Right lobe of liver (tissue), 6 donors: Measurements from ENCODE around the gene SEL1L. TPM values are rescaled to one million over a fixed set of nuclear protein-coding genes. Genes with fewer than 3 reads are reported as not detected.

ENCODE experiments used
- ATAC-seq, 4 donors: fragments of 200-7000 bp; cut with Tn5 transposase; one replicate each; pipeline ENCODE4 v1.9.1; 2020; ENCODE audit warnings: mild to moderate bottlenecking in 4 of 4, moderate library complexity in 4 of 4
- DNase-seq, 3 donors: peaks; one replicate each; pipeline ENCODE4 v3.0.0-alpha.2; 2020
- H3K27ac ChIP-seq, 3 donors: fragments of 200-600 bp; one replicate each; pipeline ENCODE4 v1.8.0; 2022
- H3K27me3 ChIP-seq, 2 donors: fragments of 200-600 bp; one replicate each; pipeline ENCODE4 v1.8.0; 2022
- H3K36me3 ChIP-seq, 4 donors: fragments of 200-600 bp; sonication (generic) in 1 of 4; one replicate each; pipeline versions ENCODE4 v1.5.1 to v1.8.0; 2017 to 2022; ENCODE audit warnings: control low read depth in 1 of 4
- H3K4me1 ChIP-seq, 4 donors: fragments of 200-600 bp; sonication (generic) in 1 of 4; one replicate each; pipeline versions ENCODE4 v1.5.1 to v1.8.0; 2017 to 2022; ENCODE audit warnings: control low read depth in 1 of 4
- H3K4me3 ChIP-seq, 3 donors: fragments of 200-600 bp; one replicate each; pipeline ENCODE4 v1.8.0; 2022
- H3K9me3 ChIP-seq, 4 donors: fragments of 200-600 bp; sonication (generic) in 1 of 4; one replicate each; pipeline versions ENCODE4 v1.5.1 to v1.8.0; 2017 to 2022; ENCODE audit warnings: control low read depth in 1 of 4
- CTCF ChIP-seq, 4 donors: fragments of 200-600 bp in 3 of 4; fragments of 450-650 bp in 1 of 4; IDR thresholded peaks; one replicate each; pipeline versions ENCODE4 v1.5.1 to v1.8.0; 2016 to 2022; ENCODE audit warnings: antibody characterized with exemption in 4 of 4, mild to moderate bottlenecking in 2 of 4
- POLR2A ChIP-seq: fragments of 450-650 bp; IDR thresholded peaks from one replicate; pipeline ENCODE4 v1.6.1; 2017; ENCODE audit warnings: antibody characterized with exemption, mild to moderate bottlenecking
- WGBS: methylation state at CpG from one replicate; pipeline ENCODE4 v1.1.6; 2018; ENCODE audit warnings: low coverage, low lambda C conversion rate; ENCODE audit not compliant: insufficient coverage; ENCODE audit errors: missing lambda C conversion rate; 5-methylcytosine and 5-hydroxymethylcytosine counted together
- intact Hi-C, 2 donors: fragments of 100-400 bp; cut with DNase I; formaldehyde crosslinking; loops; one replicate each; pipeline versions ENCODE4 v1.11.2 to v1.14.1; 2022
- total RNA-seq, 6 experiments: library from RNA; depleted of rRNA in 2 of 6; stranded (reverse); fragments of >200 nt in 2 of 6; fragmentation: NEBNext Ultra II Directional in 3 of 6; extraction: Animal tissue kit (Norgen Biotek cat#: 25700) in 3 of 6; gene quantifications; one replicate each; pipeline versions ENCODE4 v1.1.0 to v1.2.4, GENCODE V29; 2016 to 2023
- donor health status: DM: no; HTN: yes; CAD: no.
- donor health status: DM: no; HTN: no; CAD: no.
- donor health status: DM: no; HTN: no; CAD: no.
- donor health status: DM: no; HTN: yes; CAD: no.
- donor health status: DM: no; HTN: yes; CAD: no.

SEL1L gene
- total RNA-seq, 6 experiments from 2014 or later: 60.7 to 146 (median 123) TPM

- ATAC-seq (no peak), DNase-seq (no peak)
- H3K27ac ChIP-seq: no peak overlapping the region
- no peaks in the 10 kb centered on the region for H3K27me3 ChIP-seq
- TF ChIP-seq CTCF (IDR thresholded peaks at IDR 0.05) (no peak), POLR2A (no peak)
- no peaks in the 10 kb centered on the region for H3K9me3 ChIP-seq
- H3K36me3 ChIP-seq: peaks cover 5 to 74% (median 31%) of the 10 kb centered on the region in 4 donors
- WGBS: 100% methylated on average over 2 of the region's 2 CpGs
- intact Hi-C loops: no loop called here
- H3K4me3 ChIP-seq: no peak overlapping the region
- H3K4me1 ChIP-seq: peaks cover 0 to 5% (median 0%) of the 10 kb centered on the region in 4 donors
Observed at GRCh38 chr14:81504864-81505263, 28.8 kb downstream of the SEL1L start.

GRCh38 chr14:81485781-81486180 lies 47.9 kb downstream of the SEL1L start:
- no peak for ATAC-seq
- WGBS: 83% methylated on average over 1 of the region's 1 CpG
- intact Hi-C loops: no loop called here
- peaks cover 14 to 96% (median 52%) of the 10 kb centered on the region in 4 donors for H3K36me3 ChIP-seq
- no peak for DNase-seq
- TF ChIP-seq POLR2A (no peak), CTCF (IDR thresholded peaks at IDR 0.05) (no peak)
- no peaks in the 10 kb centered on the region for H3K4me1 ChIP-seq
- H3K27ac ChIP-seq: no peak overlapping the region
- H3K9me3 ChIP-seq: no peaks in the 10 kb centered on the region
- H3K27me3 ChIP-seq: no peaks in the 10 kb centered on the region
- no peak overlapping the region for H3K4me3 ChIP-seq

- no peaks in the 10 kb centered on the region for H3K9me3 ChIP-seq
- no peak for TF ChIP-seq POLR2A
- no peak for TF ChIP-seq CTCF (IDR thresholded peaks at IDR 0.05)
- no peaks in the 10 kb centered on the region for H3K4me1 ChIP-seq
- no peaks in the 10 kb centered on the region for H3K27me3 ChIP-seq
- H3K4me3 ChIP-seq: no peak overlapping the region
- ATAC-seq (peak; percentile 36 to 66 (median 47)), DNase-seq (no peak)
- H3K27ac ChIP-seq: no peak overlapping the region
- WGBS: 85% methylated on average over 7 of the region's 7 CpGs
- peaks cover 18 to 96% (median 52%) of the 10 kb centered on the region in 4 donors for H3K36me3 ChIP-seq
- intact Hi-C loops: no loop called here
Observed at GRCh38 chr14:81485372-81485771, 48.3 kb downstream of the SEL1L start.

- Histone ChIP-seq H3K9me3 (no peaks in the 10 kb centered on the region), H3K27me3 (no peaks in the 10 kb centered on the region), H3K36me3 (peaks cover 21 to 95% (median 47%) of the 10 kb centered on the region in 4 donors), H3K4me3 (no peak overlapping the region), H3K27ac (no peak overlapping the region), H3K4me1 (no peaks in the 10 kb centered on the region)
- ATAC-seq: no peak
- no peak for DNase-seq
- WGBS: 77% methylated on average over 4 of the region's 4 CpGs
- TF ChIP-seq CTCF (IDR thresholded peaks at IDR 0.05) (no peak), POLR2A (no peak)
- intact Hi-C loops: no loop called here
Observed at GRCh38 chr14:81484120-81484519, 49.5 kb downstream of the SEL1L start.

GRCh38 chr14:81480741-81481140 lies 52.9 kb downstream of the SEL1L start:
- no peak overlapping the region for H3K27ac ChIP-seq
- no peak overlapping the region for H3K4me3 ChIP-seq
- no peaks in the 10 kb centered on the region for H3K27me3 ChIP-seq
- DNase-seq (no peak), ATAC-seq (peak in 1 of 4 donors; percentile 21)
- no peaks in the 10 kb centered on the region for H3K9me3 ChIP-seq
- intact Hi-C loops: no loop called here
- H3K4me1 ChIP-seq: no peaks in the 10 kb centered on the region
- TF ChIP-seq CTCF (IDR thresholded peaks at IDR 0.05): no peak
- no peak for TF ChIP-seq POLR2A
- peaks cover 10 to 92% (median 45%) of the 10 kb centered on the region in 4 donors for H3K36me3 ChIP-seq
- WGBS: 75% methylated on average over 3 of the region's 5 CpGs
